K562 (cell line): ENCODE measurements around the gene ACAA2.

Source experiments
- NFATC3 ChIP-seq: fragments of 450-650 bp; IDR thresholded peaks from 2 replicates; pipeline ENCODE4 v1.6.1; 2017; ENCODE audit warnings: mild to moderate bottlenecking
- ZBTB1 ChIP-seq: sonication (generic); formaldehyde crosslinking; IDR thresholded peaks from 2 replicates; pipeline ENCODE4 v1.8.1; 2023; ENCODE audit warnings: missing genetic modification reagents, low read depth, mild to moderate bottlenecking, borderline replicate concordance
- ZBTB7A ChIP-seq: IDR thresholded peaks from 2 replicates; pipeline ENCODE4 v1.6.1; 2011; ENCODE audit warnings: low read depth, mild to moderate bottlenecking, low read length, moderate library complexity, borderline replicate concordance; ENCODE audit not compliant: control insufficient read depth
- ZFP36 ChIP-seq: fragments of 150-350 bp; IDR thresholded peaks from 2 replicates; pipeline ENCODE4 v1.6.1; 2018; ENCODE audit warnings: low read length, low read depth; ENCODE audit not compliant: partially characterized antibody
- ZNF197 ChIP-seq: fragments of 200-800 bp; sonication (Bioruptor generic); IDR thresholded peaks from 2 replicates; pipeline ENCODE4 v1.6.1; 2016; ENCODE audit warnings: low read depth, missing genetic modification characterization, missing compliant biosample characterization

- no peak for TF ChIP-seq ZBTB1 (CRISPR knock-in tag)
- TF ChIP-seq NFATC3: no peak
- TF ChIP-seq ZFP36: no peak
- no peak for TF ChIP-seq ZNF197 (CRISPR knock-in tag)
- TF ChIP-seq ZBTB7A: no peak
These were observed 9.2 kb downstream of the ACAA2 start for GRCh38 chr18:49804096-49804495.
